Nephron (organoid): ENCODE measurements around the gene NKAIN2.
"Not testable (repeated sequence)": the region's sequence is repeated elsewhere in the genome, so short reads cannot be mapped to it uniquely, and the experiment has no call there.

Experiments
- H3K27ac Mint-ChIP-seq, 3 experiments: 2 replicates each; pipeline ENCODE4 v1.8.0; 2020; ENCODE audit warnings: mixed read lengths in 3 of 3, mild to moderate bottlenecking in 2 of 3, moderate library complexity in 1 of 3
- H3K27me3 Mint-ChIP-seq: 2 replicates; pipeline ENCODE4 v1.8.0; 2021; ENCODE audit warnings: low read depth, mild to moderate bottlenecking, moderate library complexity, mixed read lengths
- H3K36me3 Mint-ChIP-seq: 2 replicates; pipeline ENCODE4 v1.8.0; 2020; ENCODE audit warnings: low read depth, mixed read lengths
- H3K4me1 Mint-ChIP-seq: 2 replicates; pipeline ENCODE4 v1.8.0; 2020; ENCODE audit warnings: mixed read lengths
- H3K4me3 Mint-ChIP-seq, 3 experiments: 2 replicates each; pipeline ENCODE4 v1.8.0; 2020; ENCODE audit warnings: mild to moderate bottlenecking in 3 of 3, mixed read lengths in 3 of 3, moderate library complexity in 2 of 3
- H3K9me3 Mint-ChIP-seq: 2 replicates; pipeline ENCODE4 v1.8.0; 2020; ENCODE audit warnings: mixed read lengths
- CTCF ChIP-seq, 3 experiments: fragments of 200-600 bp; sonication (generic); IDR thresholded peaks; one replicate each; pipeline ENCODE4 v1.5.0; 2021; ENCODE audit warnings: antibody characterized with exemption in 3 of 3; ENCODE audit not compliant: unreplicated experiment in 3 of 3

The NKAIN2 gene

GRCh38 chr6:124694139-124694705, 890.6 kb downstream of the NKAIN2 start:
- Mint-ChIP-seq H3K4me1 (no peaks in the 10 kb centered on the region), H3K27ac (no peak overlapping the region), H3K9me3 (no peaks in the 10 kb centered on the region), H3K27me3 (no peaks in the 10 kb centered on the region), H3K4me3 (no peak overlapping the region), H3K36me3 (no peaks in the 10 kb centered on the region)
- no peak for TF ChIP-seq CTCF (IDR thresholded peaks at IDR 0.05; ENCODE audit: unreplicated experiment in 3 of 3)

GRCh38 chr6:124699038-124699437, 895.4 kb downstream of the NKAIN2 start:
- Mint-ChIP-seq H3K4me3 (no peak overlapping the region), H3K4me1 (no peaks in the 10 kb centered on the region)
- no peak for TF ChIP-seq CTCF (IDR thresholded peaks at IDR 0.05; ENCODE audit: unreplicated experiment in 3 of 3)

GRCh38 chr6:124703541-124703940, 899.9 kb downstream of the NKAIN2 start:
- no peak overlapping the region for H3K4me3 Mint-ChIP-seq
- H3K36me3 Mint-ChIP-seq = no peaks in the 10 kb centered on the region
- H3K9me3 Mint-ChIP-seq = peaks cover 2% of the 10 kb centered on the region
- no peak for TF ChIP-seq CTCF (IDR thresholded peaks at IDR 0.05; ENCODE audit: unreplicated experiment in 3 of 3)
- no peak overlapping the region for H3K27ac Mint-ChIP-seq
- H3K4me1 Mint-ChIP-seq = peaks cover 6% of the 10 kb centered on the region
- no peaks in the 10 kb centered on the region for H3K27me3 Mint-ChIP-seq

More at GRCh38 chr6:124699038-124699437, 895.4 kb downstream of the NKAIN2 start:
- no peaks in the 10 kb centered on the region for H3K27me3 Mint-ChIP-seq
- H3K9me3 Mint-ChIP-seq = no peaks in the 10 kb centered on the region
- H3K36me3 Mint-ChIP-seq = no peaks in the 10 kb centered on the region
- no peak overlapping the region for H3K27ac Mint-ChIP-seq

- not testable (repeated sequence) for H3K9me3 Mint-ChIP-seq, H3K27ac Mint-ChIP-seq, H3K27me3 Mint-ChIP-seq, H3K4me3 Mint-ChIP-seq, H3K36me3 Mint-ChIP-seq, H3K4me1 Mint-ChIP-seq
These were observed 908.9 kb downstream of the NKAIN2 start for GRCh38 chr6:124712532-124712931.

GRCh38 chr6:124714728-124715127, 911.1 kb downstream of the NKAIN2 start:
- Mint-ChIP-seq H3K27ac (no peak overlapping the region), H3K4me1 (peaks cover 9% of the 10 kb centered on the region), H3K9me3 (no peaks in the 10 kb centered on the region), H3K4me3 (no peak overlapping the region), H3K27me3 (no peaks in the 10 kb centered on the region), H3K36me3 (no peaks in the 10 kb centered on the region)
- TF ChIP-seq CTCF (IDR thresholded peaks at IDR 0.05; ENCODE audit: unreplicated experiment in 3 of 3) = no peak

- no peak for TF ChIP-seq CTCF (IDR thresholded peaks at IDR 0.05; ENCODE audit: unreplicated experiment in 3 of 3)
- Mint-ChIP-seq H3K27me3 (no peaks in the 10 kb centered on the region), H3K36me3 (no peaks in the 10 kb centered on the region), H3K9me3 (no peaks in the 10 kb centered on the region), H3K27ac (no peak overlapping the region), H3K4me3 (no peak overlapping the region), H3K4me1 (peaks cover 33% of the 10 kb centered on the region)
These were observed 916.2 kb downstream of the NKAIN2 start for GRCh38 chr6:124719913-124720312.
